ENCODE data around the gene DPF1. TPM values are rescaled to one million over a fixed set of nuclear protein-coding genes. Genes with fewer than 3 reads are reported as not detected.

DPF1 gene
- total RNA-seq, 4 donors from 2014 or later: not detected

GRCh38 chr19:38165335-38165734 is 58.7 kb downstream of the DPF1 start:
- no peak for TF ChIP-seq CTCF (IDR thresholded peaks at IDR 0.05; ENCODE audit: low read depth)

- no peak for TF ChIP-seq CTCF (IDR thresholded peaks at IDR 0.05; ENCODE audit: low read depth)
Measured at GRCh38 chr19:38164526-38164925, 59.5 kb downstream of the DPF1 start.

- TF ChIP-seq CTCF (IDR thresholded peaks at IDR 0.05; ENCODE audit: low read depth): no peak
Measured at GRCh38 chr19:38163419-38164290, 60.4 kb downstream of the DPF1 start.

GRCh38 chr19:38162632-38163031 is 61.4 kb downstream of the DPF1 start:
- TF ChIP-seq CTCF (IDR thresholded peaks at IDR 0.05; ENCODE audit: low read depth): no peak

- TF ChIP-seq CTCF (IDR thresholded peaks at IDR 0.05; ENCODE audit: low read depth): no peak
Measured at GRCh38 chr19:38162094-38162493, 61.9 kb downstream of the DPF1 start.

Small RNAs within 50 kb of the gene (small RNA-seq; reads per million reads assigned to genes)
- gene RN7SL663P: not detected

Other genes starting within 250 kb of the DPF1 start
- 100 to 1,000 TPM in 2 of 4 donors, 10 to 100 TPM in 2; 12.6 to 322 (median 170) TPM for gene PPP1R14A, start 32.2 kb upstream of the DPF1 start, total RNA-seq
- 10 to 100 TPM in 2 of 4 donors, 1 to 10 TPM in 2; 4.7 to 46.7 (median 12.8) TPM for gene SPINT2, start 40.4 kb upstream of the DPF1 start, total RNA-seq
- 10 to 100 TPM in 1 of 4 donors, 1 to 10 TPM in 3; 1.9 to 12.4 (median 3.6) TPM for gene C19orf33, start 80.0 kb upstream of the DPF1 start, total RNA-seq
- 10 to 100 TPM; 14.5 to 28.7 (median 19.5) TPM for gene YIF1B, start 91.7 kb upstream of the DPF1 start, total RNA-seq
- 1 to 10 TPM; 2.1 to 3.4 (median 3.1) TPM for gene KCNK6, start 95.6 kb upstream of the DPF1 start, total RNA-seq
- gene CATSPERG, start 111.6 kb upstream of the DPF1 start, total RNA-seq: 10 to 100 TPM in 1 of 4 donors, 1 to 10 TPM in 3; 1.9 to 10.5 (median 5.2) TPM
- 100 to 1,000 TPM; 242 to 452 (median 398) TPM for gene PSMD8, start 150.3 kb upstream of the DPF1 start, total RNA-seq
- gene GGN, start 163.8 kb upstream of the DPF1 start, total RNA-seq: not detected
- 1 to 10 TPM in 1 of 4 donors, under 1 TPM in 1, not detected in 2; 0.22 to 1.1 TPM for gene SPRED3, start 164.5 kb upstream of the DPF1 start, total RNA-seq
- gene FAM98C, start 178.9 kb upstream of the DPF1 start, total RNA-seq: 10 to 100 TPM in 3 of 4 donors, 1 to 10 TPM in 1; 4.1 to 24.7 (median 20.1) TPM
- gene RASGRP4, start 202.0 kb upstream of the DPF1 start, total RNA-seq: 10 to 100 TPM in 2 of 4 donors, 1 to 10 TPM in 2; 5.5 to 13.1 (median 9.1) TPM
- 1 to 10 TPM; 1.5 to 8.8 (median 4.4) TPM for gene RYR1, start 209.5 kb upstream of the DPF1 start, total RNA-seq